ENCODE results near the gene RIC3.

GRCh38 chr11:8100605-8101004 lies 68.2 kb downstream of the RIC3 start:
- TF ChIP-seq EP300 (IDR thresholded peaks at IDR 0.05), result no peak
- no peak for TF ChIP-seq POLR2AphosphoS5 (IDR thresholded peaks at IDR 0.05)
- no peak for TF ChIP-seq CTCF (IDR thresholded peaks at IDR 0.05)
- TF ChIP-seq POLR2A (IDR thresholded peaks at IDR 0.05), result no peak
